Measurements from ENCODE around the gene NFATC2. TPM values are rescaled to one million over a fixed set of nuclear protein-coding genes. Genes with fewer than 3 reads are reported as not detected.

The NFATC2 gene
- total RNA-seq, 1 donor from 2014 or later, result 0.89 TPM

DNA sequence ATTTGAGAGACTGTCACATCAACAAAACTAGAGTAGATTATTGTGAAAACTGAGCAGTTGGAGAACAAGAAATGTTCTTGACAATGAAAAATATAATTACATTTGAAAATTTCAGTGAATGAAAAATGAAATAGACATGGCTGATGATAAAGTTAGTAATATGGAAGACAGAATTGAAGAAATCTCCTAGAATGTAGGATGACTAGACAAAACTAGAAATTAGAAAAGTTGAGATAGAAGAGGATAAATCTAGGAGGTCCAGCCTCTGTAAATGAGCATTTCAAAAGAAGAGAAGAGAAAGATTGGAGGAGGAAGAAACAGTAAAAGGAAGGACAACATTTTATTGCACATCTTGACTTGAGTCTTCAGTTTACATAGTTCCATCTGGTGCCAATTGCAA is 178.7 kb downstream of the NFATC2 start:
- Mint-ChIP-seq H3K4me1 (ENCODE audit: unreplicated experiment) (peaks cover 37% of the 10 kb centered on the region), H3K4me3 (ENCODE audit: unreplicated experiment) (no peak overlapping the region), H3K27me3 (ENCODE audit: unreplicated experiment) (no peaks in the 10 kb centered on the region), H3K27ac (ENCODE audit: unreplicated experiment) (no peak overlapping the region), H3K36me3 (ENCODE audit: unreplicated experiment) (peaks cover 3% of the 10 kb centered on the region), H3K9me3 (ENCODE audit: unreplicated experiment) (peaks cover 11% of the 10 kb centered on the region)
- TF ChIP-seq, protein P1, sequence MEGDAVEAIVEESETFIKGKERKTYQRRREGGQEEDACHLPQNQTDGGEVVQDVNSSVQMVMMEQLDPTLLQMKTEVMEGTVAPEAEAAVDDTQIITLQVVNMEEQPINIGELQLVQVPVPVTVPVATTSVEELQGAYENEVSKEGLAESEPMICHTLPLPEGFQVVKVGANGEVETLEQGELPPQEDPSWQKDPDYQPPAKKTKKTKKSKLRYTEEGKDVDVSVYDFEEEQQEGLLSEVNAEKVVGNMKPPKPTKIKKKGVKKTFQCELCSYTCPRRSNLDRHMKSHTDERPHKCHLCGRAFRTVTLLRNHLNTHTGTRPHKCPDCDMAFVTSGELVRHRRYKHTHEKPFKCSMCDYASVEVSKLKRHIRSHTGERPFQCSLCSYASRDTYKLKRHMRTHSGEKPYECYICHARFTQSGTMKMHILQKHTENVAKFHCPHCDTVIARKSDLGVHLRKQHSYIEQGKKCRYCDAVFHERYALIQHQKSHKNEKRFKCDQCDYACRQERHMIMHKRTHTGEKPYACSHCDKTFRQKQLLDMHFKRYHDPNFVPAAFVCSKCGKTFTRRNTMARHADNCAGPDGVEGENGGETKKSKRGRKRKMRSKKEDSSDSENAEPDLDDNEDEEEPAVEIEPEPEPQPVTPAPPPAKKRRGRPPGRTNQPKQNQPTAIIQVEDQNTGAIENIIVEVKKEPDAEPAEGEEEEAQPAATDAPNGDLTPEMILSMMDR (IDR thresholded peaks at IDR 0.05), result no peak
- DNase-seq (ENCODE audit: extremely low spot score, unreplicated experiment), result no peak

DNA sequence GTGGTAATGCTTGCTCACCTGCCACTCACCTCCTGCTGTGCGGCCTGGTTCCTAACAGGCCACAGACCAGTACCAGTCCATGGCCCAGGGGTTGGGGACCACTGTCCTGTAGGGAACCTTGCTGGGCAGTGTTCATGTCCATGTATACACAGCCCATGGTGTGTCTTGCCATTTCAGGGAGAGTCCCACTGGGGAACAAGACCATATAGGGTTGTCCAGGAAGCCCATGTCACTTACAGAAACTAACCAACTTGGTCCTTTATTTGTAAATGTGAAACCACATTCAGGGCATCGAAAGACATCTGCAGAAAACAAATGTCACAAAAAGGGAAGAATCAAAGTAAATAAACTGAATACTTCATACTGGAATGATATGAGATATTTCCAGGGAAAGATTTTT is 179.1 kb downstream of the NFATC2 start:
- no peak overlapping the region for H3K4me3 Mint-ChIP-seq (ENCODE audit: unreplicated experiment)
- no peak overlapping the region for H3K27ac Mint-ChIP-seq (ENCODE audit: unreplicated experiment)
- no peak for DNase-seq (ENCODE audit: extremely low spot score, unreplicated experiment)
- H3K9me3 Mint-ChIP-seq (ENCODE audit: unreplicated experiment), result peaks cover 11% of the 10 kb centered on the region
- H3K36me3 Mint-ChIP-seq (ENCODE audit: unreplicated experiment), result peaks cover 3% of the 10 kb centered on the region
- peaks cover 34% of the 10 kb centered on the region for H3K4me1 Mint-ChIP-seq (ENCODE audit: unreplicated experiment)
- TF ChIP-seq, protein P1 (IDR thresholded peaks at IDR 0.05), result no peak
- H3K27me3 Mint-ChIP-seq (ENCODE audit: unreplicated experiment), result no peaks in the 10 kb centered on the region

DNA sequence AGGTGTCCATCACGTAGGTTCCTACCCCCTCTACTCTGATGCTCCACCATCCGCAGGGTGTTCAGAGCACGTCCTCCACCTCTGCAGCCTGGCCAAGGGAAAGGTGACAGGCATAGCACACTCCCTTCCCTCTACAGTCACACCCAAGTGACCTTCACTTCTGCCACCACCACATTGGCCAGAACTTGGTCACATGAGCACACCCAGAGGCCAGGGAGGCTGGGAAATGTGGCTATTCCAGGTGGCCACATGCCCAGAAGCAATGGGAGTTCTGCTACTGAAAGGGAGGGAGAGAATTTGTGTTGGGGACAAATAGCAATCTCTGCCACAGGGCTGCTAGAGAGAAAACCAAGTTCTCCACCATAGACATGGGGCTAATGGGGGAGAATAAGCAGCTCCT is 180.3 kb downstream of the NFATC2 start:
- Mint-ChIP-seq H3K36me3 (ENCODE audit: unreplicated experiment) (peaks cover 3% of the 10 kb centered on the region), H3K27me3 (ENCODE audit: unreplicated experiment) (no peaks in the 10 kb centered on the region), H3K9me3 (ENCODE audit: unreplicated experiment) (peaks cover 11% of the 10 kb centered on the region), H3K27ac (ENCODE audit: unreplicated experiment) (no peak overlapping the region), H3K4me3 (ENCODE audit: unreplicated experiment) (no peak overlapping the region), H3K4me1 (ENCODE audit: unreplicated experiment) (peaks cover 34% of the 10 kb centered on the region)
- DNase-seq (ENCODE audit: extremely low spot score, unreplicated experiment), result no peak
- TF ChIP-seq, protein P1 (IDR thresholded peaks at IDR 0.05), result no peak

DNA sequence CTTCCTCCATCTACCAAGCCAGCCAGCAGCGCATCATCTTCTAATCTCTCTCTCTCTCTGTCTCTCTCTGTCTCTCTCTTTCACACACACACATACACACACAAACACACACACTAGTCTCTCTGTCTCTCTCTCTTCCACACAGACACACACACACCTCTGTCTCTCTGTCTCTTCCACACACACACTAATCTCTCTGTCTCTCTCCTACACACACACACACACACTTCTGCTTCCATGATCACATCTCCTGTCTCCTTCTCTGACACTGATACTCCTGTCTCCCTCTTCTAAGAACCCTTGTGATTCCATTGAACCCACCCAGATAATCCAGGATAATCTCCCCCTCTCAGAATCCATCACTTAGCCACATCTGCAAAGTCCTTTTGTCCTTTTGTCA is 181.3 kb downstream of the NFATC2 start:
- H3K36me3 Mint-ChIP-seq (ENCODE audit: unreplicated experiment), result peaks cover 3% of the 10 kb centered on the region
- H3K4me1 Mint-ChIP-seq (ENCODE audit: unreplicated experiment), result peaks cover 26% of the 10 kb centered on the region
- TF ChIP-seq, protein P1 (IDR thresholded peaks at IDR 0.05), result no peak
- peaks cover 11% of the 10 kb centered on the region for H3K9me3 Mint-ChIP-seq (ENCODE audit: unreplicated experiment)
- H3K27me3 Mint-ChIP-seq (ENCODE audit: unreplicated experiment), result no peaks in the 10 kb centered on the region
- peak overlapping the region; percentile 29 for H3K27ac Mint-ChIP-seq (ENCODE audit: unreplicated experiment)
- no peak overlapping the region for H3K4me3 Mint-ChIP-seq (ENCODE audit: unreplicated experiment)
- no peak for DNase-seq (ENCODE audit: extremely low spot score, unreplicated experiment)

DNA sequence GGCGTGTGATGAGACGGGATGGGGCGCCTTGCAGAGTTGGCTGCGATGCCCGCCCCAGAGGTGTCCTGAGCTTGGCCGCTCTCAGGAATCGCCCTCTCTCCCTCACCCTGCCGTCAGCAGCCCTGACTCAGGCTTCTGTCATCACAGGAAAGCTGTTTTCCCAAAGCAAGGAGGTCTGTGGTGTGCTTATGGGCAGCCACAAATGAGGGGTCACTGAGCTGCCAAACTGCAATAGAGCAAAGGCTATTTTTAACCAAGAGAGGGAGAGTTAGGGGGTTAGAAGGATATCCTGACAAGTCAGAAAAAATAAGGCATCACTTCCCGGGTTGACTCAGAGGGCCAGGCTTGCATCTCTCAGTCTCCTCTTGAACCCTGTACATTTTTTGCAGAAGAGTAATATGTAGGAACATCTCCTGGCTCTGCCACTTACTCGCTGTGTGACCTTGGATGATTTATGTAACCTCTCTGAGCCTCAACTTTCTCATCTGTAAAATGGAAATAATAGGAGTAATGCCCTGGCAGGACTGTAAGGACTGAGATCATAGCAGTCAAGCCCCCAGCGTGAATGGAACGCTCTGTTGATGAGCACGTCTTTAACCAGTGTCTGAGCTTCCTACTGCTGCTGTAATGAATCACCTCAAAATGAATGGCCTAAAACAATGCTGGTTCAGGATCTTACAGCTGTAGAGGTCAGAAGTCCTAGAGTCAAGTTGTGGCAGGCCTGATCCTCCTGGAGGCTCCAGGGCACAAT is 181.9 kb downstream of the NFATC2 start:
- H3K27ac Mint-ChIP-seq (ENCODE audit: unreplicated experiment), result peak overlapping the region; percentile 54
- no peak for DNase-seq (ENCODE audit: extremely low spot score, unreplicated experiment)
- H3K4me1 Mint-ChIP-seq (ENCODE audit: unreplicated experiment), result peaks cover 19% of the 10 kb centered on the region

More for the DNA sequence above, 181.9 kb downstream of the NFATC2 start:
- Mint-ChIP-seq H3K4me3 (ENCODE audit: unreplicated experiment) (no peak overlapping the region), H3K27me3 (ENCODE audit: unreplicated experiment) (no peaks in the 10 kb centered on the region), H3K9me3 (ENCODE audit: unreplicated experiment) (peaks cover 11% of the 10 kb centered on the region), H3K36me3 (ENCODE audit: unreplicated experiment) (peaks cover 3% of the 10 kb centered on the region)
- TF ChIP-seq, protein P1 (IDR thresholded peaks at IDR 0.05), result no peak

Data from osteocyte (in vitro differentiated cells).